Eye (tissue), 1 donor: ENCODE data around the gene TAS2R60.
"Not testable (repeated sequence)": the region's sequence is repeated elsewhere in the genome, so short reads cannot be mapped to it uniquely, and the experiment has no call there.

Experiments
- DNase-seq: peaks from one replicate; pipeline ENCODE4 v3.0.0-alpha.2; 2015

Gene TAS2R60, protein sequence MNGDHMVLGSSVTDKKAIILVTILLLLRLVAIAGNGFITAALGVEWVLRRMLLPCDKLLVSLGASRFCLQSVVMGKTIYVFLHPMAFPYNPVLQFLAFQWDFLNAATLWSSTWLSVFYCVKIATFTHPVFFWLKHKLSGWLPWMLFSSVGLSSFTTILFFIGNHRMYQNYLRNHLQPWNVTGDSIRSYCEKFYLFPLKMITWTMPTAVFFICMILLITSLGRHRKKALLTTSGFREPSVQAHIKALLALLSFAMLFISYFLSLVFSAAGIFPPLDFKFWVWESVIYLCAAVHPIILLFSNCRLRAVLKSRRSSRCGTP

DNA sequence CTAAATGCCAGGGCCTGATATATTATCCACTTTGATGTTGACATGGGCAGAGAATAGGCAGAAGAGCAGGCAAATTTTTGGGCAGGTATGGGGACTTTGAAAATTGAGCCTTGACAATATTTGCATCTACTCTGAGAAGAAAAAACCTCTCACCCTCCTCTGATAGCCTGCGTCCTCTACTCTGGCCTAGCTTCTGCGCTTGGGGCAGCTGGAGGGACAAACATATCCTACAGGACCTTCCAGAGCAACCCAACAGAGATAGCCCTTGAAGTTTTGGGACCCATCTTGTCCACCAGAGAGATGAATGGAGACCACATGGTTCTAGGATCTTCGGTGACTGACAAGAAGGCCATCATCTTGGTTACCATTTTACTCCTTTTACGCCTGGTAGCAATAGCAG lies at the start of gene TAS2R60:
Gene TAS2R60 (plus strand): TSS at position 301 of the 400 bp plus-strand sequence. CDS start 0 bp downstream, at position 301.
- DNase-seq = no peak

DNA sequence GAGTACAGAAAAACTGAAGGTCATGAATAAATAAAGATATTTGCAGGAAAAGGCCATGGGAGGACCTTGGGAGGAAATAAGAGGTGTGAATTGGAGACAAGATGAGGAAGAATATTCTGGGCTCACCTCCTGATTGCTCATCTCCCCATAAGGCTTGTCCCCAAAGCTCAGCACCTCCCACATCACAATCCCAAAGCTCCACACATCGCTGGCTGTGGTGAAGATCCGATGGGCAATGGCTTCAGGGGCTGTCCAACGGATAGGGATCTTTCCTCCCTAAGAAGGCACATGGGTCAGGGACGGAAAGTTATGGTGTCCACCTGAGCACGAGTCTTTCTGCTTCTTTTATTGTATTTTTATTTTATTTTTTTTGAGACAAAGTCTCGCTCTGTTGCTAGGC lies 49.2 kb upstream of the TAS2R60 start:
- DNase-seq = no peak

DNA sequence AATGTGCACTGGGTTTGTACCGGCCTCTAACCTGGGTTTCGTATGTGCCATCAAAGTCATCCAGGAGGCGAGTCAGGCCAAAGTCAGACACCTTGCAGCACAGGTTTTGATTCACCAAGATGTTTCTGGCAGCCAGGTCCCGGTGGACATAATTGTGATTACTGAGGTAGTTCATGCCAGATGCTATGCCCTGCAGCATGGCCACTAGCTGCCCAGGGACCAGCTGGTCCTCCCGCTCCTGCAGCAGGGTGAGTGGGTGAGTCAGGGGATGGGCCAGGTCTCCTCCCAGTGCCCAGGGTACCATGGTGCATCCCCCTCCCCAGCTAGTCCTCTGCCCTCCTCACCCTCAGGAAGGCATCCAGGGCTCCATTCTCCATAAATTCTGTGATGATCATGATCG lies 48.5 kb upstream of the TAS2R60 start:
- no peak for DNase-seq

DNA sequence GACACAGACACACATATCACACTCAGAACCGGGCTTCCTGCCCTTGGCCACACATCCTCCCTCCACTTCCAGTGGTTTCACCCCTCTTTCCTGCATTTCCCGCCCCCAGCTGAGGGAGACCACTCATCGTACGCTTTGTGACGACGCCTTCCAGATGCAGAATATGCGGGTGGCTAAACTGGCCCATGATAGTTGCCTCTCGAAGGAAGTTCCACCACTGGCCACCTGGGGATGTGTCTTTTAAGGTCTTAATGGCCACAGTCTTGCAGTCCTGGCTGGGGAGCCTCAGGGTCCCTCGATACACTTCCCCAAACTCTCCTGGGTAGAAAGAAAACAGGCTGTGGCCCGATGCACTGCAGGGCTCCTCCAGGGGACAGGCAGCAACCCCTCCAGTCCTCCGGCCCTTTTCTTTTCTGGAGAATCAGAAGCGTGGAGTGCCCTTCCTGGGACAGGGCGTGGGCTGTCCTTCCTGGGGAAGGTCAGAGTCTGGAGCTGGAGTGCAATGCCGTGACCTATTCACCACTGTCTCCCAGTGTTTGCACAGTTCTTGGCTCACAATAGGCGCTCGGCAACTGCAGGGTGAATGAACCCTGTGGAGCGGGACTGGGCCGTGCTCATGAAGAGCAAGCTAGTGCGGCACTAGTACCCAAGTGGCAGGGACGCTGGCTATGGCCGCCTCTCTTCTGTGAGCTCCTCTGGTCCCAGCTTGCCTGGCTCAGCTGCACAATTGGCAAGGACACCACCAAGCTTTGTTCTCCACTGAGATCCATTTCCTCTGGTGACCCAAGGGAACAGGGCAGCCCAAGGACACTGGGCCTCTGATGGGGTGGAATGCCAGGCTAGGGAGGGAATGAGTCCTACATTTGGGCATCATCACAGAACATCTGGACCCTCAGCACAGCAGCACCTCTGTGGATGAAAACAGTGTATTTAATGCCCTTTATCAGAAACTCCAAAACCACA lies 47.8 kb upstream of the TAS2R60 start:
- no peak for DNase-seq

DNA sequence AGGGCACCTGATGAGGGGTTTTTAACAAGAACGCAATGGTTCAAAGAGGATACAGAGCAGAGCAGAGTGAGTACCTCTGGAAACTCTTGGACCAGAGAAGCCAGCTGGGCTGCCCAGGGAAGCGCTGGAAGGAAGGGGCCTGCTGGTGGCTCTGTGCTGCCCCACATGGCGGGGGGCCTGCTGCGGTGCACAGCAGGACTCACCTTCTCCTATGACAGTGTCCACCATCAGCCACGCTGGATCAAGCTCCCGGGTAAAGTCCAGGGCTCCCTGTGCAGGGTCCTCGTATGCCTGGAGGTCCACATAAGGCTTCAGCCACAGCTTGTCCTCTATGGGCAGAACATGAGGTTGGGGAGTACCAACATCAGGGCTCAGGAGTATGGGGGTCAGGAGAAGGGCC lies 47.1 kb upstream of the TAS2R60 start:
- DNase-seq = no peak

DNA sequence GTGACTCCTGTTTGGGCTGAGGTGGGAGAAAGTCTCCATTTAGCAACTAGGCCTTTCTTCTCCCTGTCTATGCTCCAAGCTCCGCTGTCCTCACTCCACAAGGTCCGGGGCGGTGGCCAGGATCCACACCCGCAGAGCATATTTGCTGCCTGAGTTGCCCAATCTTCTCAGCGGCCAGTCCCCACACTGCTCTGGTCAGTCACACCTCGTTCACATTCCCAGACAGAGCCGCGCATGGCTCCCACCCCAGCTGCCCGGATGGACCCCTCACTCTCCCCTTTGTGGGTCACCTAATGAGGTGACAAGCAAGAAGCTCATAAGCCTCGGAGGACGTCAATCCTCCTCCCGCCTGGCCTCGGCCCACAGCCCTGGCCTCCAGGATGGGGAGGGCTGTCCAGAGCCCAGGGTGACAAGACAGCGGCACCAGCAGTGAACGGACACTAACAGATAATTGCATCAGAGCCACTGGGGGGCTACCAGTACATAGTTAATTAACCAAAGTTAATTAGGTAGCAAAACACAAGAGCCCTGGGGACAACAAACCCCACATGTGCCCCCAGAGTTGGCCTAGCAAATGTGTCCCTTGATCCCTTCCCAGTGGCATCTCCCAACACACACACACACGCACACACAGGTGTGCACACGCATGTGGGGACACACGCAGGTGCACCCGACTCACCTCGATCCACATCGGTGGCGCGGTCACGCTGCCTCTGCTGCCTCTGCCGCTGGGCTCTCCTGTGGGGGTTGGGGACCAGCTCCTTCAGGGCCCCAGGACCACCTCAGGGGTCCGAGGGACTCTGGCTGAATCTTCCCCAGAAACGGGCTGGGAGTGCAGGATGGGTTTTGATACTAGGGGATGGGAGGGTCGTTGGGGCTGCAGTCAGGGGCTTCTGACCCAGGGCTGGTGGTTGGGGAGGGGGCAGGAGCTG lies 46.4 kb upstream of the TAS2R60 start:
- no peak for DNase-seq

DNA sequence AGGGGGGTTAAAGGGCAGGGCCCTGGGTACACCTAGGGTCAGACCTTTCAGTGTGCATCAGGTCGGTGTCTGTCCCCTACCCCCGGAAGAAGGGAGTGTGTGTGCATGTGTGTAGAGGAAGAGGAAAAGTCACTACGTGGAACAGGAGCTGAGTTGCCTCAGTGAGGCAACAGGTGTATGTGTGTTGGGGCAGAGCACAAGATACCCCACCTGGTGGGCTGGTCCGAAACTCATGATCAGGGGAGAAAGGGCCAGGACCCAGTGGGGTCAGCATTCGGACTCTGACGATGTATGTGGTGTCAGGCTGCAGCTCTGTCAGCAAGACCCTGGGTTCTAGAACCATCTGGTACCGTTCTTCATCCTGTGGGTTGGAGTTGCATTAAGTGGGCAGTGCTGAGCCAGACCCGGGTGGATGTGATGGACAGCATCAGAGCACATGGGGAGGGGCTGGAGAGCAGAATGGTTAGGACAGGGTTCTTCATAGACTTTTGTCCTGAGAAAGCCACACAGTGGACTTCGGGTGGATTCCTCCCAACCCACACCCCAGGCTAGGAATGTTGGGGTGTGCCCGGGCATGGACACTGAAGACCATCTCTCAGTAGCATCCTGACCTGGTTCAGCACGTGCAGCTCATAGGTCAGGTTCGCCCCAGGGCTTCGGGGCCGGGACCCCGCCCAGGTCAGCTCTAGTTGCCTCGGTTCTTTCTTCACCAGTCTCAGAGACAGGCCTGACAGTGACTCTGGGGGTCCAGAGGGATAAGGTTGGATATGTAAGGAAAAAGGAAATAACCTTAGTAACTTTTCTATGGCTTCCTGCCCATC lies 45.3 kb upstream of the TAS2R60 start:
- no peak for DNase-seq

DNA sequence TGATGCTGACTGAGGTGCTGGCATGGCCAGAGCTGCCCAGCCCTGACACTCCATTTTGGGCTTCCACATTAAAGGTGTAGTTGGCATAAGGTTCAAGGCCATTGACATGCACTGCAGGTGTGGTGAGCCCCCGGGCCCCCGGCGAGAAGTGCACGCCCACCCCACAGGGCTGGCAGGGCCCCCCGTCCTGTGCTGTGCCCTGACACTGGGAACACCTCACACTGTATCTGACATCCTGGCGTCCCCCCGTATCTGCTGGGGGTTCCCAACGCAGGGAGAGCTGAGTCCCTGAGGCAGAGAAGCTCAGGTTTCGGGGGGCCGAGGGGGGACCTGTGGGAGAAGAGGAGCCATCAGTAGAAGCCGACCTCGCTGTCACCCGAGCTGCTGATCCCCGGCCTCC lies 44.6 kb upstream of the TAS2R60 start:
- no peak for DNase-seq

DNA sequence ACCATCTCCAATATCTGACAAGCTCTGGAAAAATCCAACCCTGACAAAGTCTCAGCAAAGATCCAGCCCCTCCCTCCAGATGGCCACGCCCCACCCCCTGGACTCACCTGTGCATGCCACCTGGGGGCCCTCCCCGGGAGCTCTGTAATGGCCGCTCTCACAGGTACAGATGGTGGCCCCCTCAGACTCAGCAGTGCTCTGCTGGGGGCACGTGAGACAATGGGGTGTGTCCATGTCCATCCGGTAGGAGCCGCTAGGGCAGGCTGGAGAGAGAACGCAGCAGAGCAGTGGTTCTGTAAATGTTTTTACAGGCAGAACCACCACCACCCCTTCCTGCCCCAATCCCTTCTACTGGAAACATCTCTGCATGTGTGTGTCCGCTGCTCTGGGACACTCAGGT lies 44.1 kb upstream of the TAS2R60 start:
- no peak for DNase-seq

DNA sequence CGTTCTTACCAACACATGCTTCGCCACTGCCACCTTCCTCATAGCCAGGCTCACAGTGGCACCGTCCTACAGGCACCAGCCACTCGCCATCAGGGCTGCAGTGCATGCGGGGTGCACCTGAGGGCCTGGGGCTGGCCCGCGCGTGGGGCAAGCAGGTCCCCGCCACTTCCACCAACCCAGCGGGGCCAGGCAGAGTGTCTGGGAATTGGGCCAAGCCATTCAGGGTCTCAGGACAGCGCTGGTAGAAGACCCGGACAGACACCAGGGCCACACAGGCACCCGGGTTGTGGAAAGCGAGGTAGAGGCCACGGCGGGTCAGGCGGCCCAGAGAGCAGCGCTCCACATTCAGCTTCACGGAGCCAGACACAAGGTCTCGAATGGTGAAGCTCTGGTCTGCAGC lies 43.6 kb upstream of the TAS2R60 start:
- no peak for DNase-seq

DNA sequence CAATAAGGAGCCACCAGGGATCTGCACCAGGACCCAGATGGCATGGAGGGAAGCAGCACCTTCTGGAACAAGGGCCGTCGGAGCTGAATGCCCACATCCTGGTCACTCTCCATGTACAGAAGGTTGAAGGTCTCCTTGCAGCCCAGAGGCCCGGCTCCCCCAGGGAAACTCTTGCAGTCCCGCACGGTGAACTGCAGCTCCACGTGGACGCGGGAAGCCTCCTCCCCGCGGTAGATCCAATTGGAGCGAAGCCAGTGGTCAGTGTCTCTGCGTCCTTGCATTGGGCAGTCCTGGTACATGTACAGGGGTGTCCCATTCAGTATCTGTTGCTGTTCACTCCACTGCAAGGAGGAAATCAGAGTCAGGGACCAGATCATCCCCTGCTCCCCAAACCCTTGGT lies 42.0 kb upstream of the TAS2R60 start:
- DNase-seq = no peak

DNA sequence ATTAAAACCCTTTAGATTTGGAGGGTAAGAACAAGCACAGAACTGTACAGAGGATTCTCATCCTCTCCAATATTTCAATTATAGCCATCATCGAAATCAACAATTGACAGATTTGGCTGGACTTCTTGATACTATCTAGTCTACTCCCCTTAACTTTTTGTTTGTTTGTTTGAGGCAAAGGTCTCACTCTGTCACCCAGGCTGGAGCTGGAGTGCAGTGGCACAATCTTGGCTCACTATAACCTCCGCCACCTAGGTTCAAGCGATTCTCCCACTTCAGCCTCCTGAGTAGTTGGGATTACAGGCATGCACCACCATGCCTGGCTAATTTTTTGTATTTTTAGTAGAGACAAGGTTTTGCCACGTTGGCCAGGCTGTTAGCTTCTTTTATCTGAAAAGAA lies 41.0 kb upstream of the TAS2R60 start:
- not testable (repeated sequence) for DNase-seq

DNA sequence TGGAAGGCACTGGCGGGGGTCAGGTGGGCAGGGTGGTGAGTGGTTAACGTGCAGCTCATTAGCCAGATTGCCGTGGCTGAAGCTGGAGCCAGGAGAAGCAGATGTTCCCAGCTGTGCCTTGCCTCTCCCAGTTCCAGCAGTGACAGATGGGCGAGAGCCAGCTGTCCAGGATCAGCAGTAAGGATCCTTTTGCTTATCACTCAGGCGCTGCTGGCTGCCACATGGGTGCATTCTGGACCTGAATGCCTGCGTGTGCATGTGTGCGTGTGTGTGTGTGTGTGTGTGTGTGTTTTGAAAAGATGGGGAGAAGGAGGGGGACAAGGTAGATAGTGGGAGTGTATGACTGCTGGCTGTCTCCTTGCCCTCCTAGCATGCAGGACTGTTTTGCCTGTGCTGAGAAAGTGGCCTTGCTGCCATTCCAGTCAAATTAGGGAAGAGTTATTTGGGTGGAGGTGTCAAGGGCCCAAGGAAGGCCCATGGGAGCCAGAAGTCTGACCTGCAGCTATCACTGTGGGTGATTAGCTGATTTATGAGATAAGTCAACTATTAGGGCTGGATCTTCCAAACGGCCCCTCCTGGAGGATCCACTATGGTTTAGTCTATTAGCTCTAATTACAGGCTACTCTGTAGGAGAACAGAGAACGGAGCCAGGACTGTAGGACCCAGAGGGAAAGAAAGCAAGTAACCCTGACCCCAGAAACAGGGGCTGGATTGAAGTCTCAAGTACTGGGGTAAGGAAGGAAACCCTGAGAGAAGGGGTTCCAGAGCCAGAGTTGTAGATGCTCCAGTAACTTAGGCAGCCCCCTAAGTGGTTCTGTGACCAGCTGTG lies 37.9 kb upstream of the TAS2R60 start:
- DNase-seq = peak; percentile 62

DNA sequence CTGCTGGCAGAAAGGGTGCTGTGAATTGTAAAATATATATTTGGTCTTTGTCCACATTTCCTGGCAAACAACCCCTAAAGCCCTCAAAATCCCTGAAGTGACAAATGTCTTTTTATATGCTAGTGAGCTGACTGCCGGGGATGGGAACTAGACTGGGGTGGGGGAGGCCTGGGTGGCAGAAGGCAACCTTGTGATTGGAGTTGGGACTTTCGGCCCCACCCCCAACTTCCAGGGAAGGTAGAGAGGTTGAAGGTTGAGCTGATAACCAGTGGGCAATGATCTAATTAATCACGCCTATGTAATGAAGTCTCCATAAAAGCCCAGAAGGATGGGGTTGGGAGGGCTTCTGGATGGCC lies 37.3 kb upstream of the TAS2R60 start:
- DNase-seq = no peak

DNA sequence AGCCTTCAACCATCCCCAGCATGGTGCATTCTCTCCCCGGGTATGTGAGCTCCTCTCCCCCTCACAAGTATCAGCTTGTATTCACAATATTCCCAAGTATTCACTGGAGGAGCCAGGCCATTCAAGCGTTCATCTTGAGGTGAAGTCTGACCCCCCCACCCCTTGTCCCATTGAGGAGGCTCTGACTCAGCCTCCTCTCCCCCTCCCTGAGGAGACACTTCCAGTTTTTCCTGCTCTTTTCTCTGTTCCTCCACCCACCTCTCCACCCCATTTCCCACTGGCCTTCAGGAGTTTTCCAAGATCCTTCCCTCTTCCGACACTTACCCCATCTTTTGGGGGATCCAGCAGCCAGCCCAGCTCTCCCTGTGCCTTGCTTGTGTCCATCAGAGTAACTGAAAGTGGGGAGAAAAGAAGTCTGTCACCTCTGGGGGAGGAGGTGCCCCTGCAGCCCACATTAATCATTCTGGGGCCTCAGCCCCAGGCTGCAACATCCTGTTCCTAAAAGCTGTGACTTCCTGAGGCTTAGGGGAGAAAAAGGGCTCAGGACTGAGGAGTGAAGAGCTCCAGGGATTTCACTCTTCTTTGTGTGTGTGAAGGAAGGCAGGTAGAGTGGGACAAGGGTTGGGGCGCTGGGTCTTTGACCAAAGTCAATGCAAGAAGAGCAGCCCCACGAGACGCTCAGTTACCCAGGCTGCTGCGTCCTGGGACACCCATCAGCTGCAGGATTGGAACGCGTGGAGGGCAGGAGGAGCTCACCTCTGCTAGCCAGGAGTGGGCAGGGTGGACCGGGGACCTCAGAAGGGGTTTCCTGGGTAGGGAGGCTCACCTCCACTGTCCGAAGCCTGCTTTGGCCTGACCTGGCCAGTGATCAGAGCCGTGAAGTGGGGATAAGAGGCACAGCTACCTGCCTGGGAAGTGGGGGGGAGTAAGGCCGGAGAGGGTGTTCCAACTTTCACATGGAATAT lies 35.7 kb upstream of the TAS2R60 start:
- no peak for DNase-seq

DNA sequence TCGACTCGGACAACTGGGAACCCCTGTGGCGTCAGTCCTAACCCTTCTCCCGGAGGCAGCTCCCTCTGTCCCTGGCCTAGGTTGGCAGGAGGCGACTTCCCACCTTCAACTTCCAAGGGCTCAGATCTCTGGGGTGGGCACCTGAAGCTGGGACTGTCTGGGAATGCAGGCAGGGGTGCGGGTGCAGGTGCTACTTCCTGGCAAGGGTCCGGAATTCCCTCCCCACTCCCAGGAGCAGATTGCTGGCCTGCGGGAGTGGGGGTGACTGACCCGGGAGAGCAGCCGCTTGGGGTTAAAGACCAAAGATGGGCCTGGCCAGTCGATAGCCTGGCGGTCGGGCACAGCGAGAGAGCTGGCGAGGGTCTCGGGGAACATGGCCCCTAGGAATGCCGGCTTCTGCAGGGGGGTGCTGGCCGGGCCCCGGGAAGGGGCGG lies 35.0 kb upstream of the TAS2R60 start:
- DNase-seq = peak; percentile 22

DNA sequence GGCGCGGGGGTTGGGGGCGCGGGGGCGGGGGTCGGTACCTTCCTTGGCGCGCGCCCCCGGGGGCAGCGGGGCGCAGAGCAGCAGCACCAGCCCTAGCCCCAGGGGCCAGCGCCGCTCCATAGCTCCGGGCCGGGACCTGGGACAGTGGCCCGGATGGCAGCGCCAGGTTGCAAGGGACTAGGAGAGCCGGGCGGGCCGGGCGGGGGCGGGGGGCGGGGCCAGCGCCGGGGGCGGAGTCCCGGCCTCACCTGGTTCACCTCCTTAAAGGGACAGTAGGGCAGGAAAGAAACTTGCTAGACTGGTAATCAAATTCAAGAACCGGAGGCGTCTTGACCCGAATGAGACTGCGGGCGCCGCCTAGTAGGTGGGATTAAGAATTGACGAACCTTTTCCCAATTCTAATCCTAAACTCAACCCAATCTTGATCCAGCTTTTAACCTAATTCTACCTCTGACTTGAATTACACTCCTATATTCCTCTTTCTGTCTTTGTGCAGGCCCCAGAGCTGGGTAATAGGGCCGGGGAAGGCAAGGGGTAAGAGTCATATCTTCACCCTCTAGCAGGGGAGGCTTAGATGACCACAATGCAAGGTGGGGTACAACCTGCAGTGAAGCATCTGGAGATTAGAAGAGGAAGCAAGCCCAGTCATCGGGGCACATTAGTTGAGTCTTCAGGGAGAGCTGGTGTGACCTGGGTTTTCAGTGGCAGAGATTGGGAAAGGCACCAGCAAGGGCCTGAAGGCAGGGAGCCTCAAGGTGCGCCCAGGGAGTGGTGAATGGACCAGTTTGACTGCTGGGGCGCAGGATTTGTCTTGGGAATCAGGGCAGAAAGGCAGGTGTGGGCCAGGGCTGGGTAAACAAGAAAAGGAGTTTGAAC lies 34.3 kb upstream of the TAS2R60 start, which contains the start of gene EPHA1:
Gene EPHA1 (minus strand): TSS at position 171 of the 876 bp plus-strand sequence. CDS start 51 bp downstream, at position 120.
- peak; percentile 41 for DNase-seq

DNA sequence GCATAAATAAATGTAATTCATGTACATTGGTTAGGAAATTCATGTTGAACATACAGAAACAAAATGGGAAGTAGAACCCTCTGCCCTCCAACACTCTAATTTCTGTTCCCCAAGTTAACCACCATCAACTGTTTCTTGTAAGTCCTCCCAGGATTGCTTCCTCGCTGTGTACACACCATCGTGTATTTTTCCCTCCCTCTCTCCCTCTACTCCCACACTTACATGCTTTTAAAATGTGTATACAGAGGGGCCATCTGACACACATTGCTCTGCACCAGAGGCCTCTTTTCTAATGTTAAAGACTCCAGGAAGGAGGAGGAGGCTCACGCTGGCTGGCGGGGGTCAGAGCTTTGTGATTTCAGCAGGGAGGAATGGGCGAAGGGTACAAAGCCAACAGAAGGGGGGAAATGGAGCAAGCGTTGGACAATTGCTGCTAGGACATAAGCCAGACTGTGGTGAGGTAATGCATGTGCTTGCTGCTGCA lies 32.7 kb upstream of the TAS2R60 start:
- peak; percentile 16 for DNase-seq
